Rectal smooth muscle tissue (tissue), 1 donor: ENCODE data around the gene MTERF1.

ENCODE experiments used
- H3K27ac ChIP-seq: one replicate; pipeline ENCODE4 v1.7.0; 2013; ENCODE audit warnings: low read depth, low read length, inconsistent platforms
- H3K27me3 ChIP-seq: one replicate; pipeline ENCODE4 v1.7.0; 2013; ENCODE audit warnings: low read length; ENCODE audit not compliant: control insufficient read depth, insufficient read depth
- H3K36me3 ChIP-seq: one replicate; pipeline ENCODE4 v1.7.0; 2013; ENCODE audit warnings: low read length; ENCODE audit not compliant: control insufficient read depth, insufficient read depth
- H3K4me1 ChIP-seq: one replicate; pipeline ENCODE4 v1.7.0; 2013; ENCODE audit warnings: low read length; ENCODE audit not compliant: control insufficient read depth, insufficient read depth
- H3K4me3 ChIP-seq: one replicate; pipeline ENCODE4 v1.7.0; 2013; ENCODE audit warnings: low read length
- H3K9ac ChIP-seq: one replicate; pipeline ENCODE4 v1.7.0; 2013; ENCODE audit warnings: low read length

Gene MTERF1

DNA sequence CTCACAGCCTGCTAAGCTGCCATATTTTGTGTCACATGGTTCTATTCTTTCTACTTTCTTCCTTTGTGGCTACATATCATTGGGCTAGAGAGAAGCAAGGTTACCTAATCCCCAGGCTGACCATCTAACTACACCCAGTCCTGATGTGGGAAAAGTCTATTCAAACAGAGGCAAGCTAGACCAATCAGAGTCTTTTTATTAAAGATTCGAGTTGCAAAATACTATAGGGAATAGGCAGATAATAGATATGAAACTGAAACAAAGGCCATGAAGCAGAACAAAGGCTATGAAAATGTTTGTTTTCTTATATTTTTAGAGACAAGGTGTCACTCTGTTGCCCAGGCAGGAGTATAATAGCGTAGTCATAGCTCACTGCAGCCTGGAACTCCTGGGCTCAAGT lies 36.7 kb downstream of the MTERF1 start:
- H3K4me3 ChIP-seq, result no peak overlapping the region
- no peak overlapping the region for H3K9ac ChIP-seq
- no peaks in the 10 kb centered on the region for H3K27me3 ChIP-seq
- no peak overlapping the region for H3K27ac ChIP-seq
- H3K36me3 ChIP-seq, result no peaks in the 10 kb centered on the region
- H3K4me1 ChIP-seq, result no peaks in the 10 kb centered on the region

DNA sequence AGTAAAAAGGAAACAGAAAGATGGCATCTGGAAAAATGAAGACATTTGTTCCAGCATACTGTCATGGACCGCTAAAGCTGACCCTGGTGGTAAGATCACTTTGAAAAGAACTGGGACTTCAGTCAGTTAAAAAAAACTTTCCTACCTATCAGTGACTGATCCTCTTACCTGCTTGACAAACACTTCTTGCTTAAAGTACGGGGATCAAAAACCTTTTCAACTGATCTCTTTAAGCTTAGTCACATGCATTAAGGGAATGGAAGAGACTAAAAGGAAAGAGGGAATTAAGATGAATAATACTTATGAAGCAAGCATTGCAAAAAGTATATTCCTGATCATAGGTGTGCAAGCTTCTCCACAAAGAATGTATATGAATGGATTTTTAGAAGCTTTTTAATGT lies 42.1 kb downstream of the MTERF1 start:
- H3K36me3 ChIP-seq, result no peaks in the 10 kb centered on the region
- H3K9ac ChIP-seq, result no peak overlapping the region
- no peaks in the 10 kb centered on the region for H3K4me1 ChIP-seq
- H3K27ac ChIP-seq, result no peak overlapping the region
- no peaks in the 10 kb centered on the region for H3K27me3 ChIP-seq
- no peak overlapping the region for H3K4me3 ChIP-seq

DNA sequence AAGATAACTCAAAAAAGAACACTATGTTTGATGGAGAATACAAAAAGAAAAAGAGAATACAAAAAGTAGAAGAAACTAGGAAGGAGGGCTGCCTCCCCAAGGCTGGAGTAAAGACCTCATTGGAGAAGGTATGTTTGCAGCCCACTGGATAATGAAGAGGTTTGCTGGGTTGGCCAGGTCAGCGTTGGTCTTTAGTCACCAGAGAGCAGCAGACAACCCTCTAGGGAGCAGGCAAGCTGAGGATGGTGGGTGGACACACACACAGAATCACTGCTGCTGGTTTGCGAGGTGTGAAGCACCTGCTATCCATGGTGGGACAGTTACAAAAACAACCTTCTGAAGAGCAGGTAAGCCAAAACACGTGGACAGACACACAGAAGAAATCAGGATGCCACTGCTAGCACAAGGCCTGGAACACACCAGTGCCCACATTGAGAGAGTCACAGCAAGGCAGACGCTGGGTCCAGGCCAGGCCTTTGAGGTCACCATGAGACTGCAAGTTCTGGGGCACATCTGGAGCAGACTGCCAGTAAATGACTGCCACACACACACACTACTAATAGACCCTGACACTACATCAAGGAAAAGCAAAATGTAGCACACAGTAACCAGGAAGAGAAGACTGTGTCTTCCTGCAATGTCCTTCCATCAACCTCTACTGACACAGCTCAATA lies 43.0 kb downstream of the MTERF1 start:
- Histone ChIP-seq H3K36me3 (no peaks in the 10 kb centered on the region), H3K9ac (no peak overlapping the region), H3K27ac (no peak overlapping the region), H3K27me3 (no peaks in the 10 kb centered on the region), H3K4me3 (no peak overlapping the region), H3K4me1 (no peaks in the 10 kb centered on the region)

DNA sequence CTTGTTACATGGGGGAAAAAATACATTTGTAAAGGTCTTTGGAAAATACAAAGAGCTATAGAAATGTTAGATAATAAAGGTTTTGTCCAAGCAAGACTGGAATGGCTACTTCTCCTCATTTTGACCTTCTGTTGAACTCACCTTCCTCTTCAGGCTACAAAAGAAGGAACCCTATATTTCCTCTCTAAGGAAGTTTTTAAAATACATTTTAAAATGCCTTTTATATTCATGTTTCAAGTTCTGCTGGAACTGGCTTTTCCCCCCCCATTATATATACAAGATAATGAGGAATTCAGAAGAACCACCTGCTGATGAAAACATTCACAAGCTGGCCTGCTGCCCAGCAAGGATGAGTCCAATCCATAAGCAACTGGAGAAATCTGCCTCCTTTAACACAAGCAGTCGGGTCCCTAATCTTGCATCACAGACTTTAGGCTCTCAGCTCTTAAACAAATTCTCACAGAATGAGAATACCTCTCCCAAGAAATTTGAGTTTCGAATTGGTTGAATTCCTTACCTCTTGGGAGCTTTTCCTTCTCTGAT lies 44.6 kb downstream of the MTERF1 start:
- Histone ChIP-seq H3K27ac (no peak overlapping the region), H3K4me1 (no peaks in the 10 kb centered on the region), H3K27me3 (no peaks in the 10 kb centered on the region), H3K4me3 (no peak overlapping the region), H3K36me3 (no peaks in the 10 kb centered on the region), H3K9ac (no peak overlapping the region)

DNA sequence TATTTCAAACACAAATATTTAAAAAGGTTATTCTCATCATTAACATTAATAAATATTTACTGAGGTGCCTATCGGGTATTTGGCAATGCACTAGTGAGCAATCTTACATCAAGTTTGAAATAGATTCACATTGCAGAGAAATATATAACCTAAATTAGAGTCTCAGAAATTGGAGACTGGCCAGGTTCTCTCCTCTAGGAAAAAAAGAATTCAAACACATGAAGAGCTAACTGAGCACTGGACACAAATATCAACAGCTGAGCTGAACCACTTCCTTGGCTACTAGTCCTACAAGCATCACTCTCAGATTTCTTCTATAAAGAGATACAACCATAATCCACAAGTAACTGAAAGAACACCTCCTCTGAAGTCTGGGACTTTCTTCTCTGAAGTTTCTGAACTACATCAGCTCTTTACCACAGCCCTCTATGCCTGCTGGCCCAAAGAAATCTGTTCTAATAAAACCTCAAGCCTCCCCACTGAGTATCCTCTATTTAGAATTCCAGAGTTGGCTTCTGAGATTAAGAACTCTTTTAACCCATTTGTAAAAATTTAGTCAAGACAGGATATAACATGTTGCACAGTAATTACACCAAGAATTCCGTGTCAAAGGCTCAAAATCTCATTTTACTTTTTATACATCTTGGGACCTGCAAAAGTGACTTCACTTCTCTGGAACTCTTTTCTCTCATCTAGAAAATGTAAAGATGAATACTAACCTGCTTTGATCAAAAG lies 45.2 kb downstream of the MTERF1 start:
- Histone ChIP-seq H3K4me3 (no peak overlapping the region), H3K9ac (no peak overlapping the region), H3K27ac (no peak overlapping the region), H3K27me3 (no peaks in the 10 kb centered on the region), H3K4me1 (no peaks in the 10 kb centered on the region), H3K36me3 (no peaks in the 10 kb centered on the region)

DNA sequence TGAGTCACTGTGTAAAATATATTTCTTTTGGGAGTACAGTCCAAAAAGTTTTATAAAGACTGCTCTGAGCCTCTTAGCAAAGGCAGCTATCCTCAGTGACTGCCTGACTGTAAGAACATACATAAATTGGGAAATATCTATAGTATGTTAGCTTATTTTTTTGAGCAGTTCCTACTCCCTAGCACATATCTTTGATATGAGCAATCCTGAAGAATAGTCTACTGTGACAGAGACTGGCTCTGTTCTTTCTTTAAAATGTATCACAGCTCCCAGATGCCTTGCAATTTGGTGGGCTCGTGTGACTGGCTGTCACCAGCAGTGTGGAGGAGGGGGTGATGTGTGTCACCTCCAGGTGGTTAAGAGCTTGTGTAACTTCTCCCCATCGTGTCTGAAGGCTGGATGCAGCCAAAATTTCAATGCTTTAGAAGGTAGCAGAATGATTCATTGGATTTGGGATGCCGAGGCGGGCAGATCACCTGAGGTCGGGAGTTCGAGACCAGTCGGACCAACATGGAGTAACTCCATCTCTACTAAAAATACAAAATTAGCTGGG lies 47.9 kb downstream of the MTERF1 start:
- no peak overlapping the region for H3K4me3 ChIP-seq
- H3K27ac ChIP-seq, result no peak overlapping the region
- H3K4me1 ChIP-seq, result no peaks in the 10 kb centered on the region
- H3K27me3 ChIP-seq, result no peaks in the 10 kb centered on the region
- no peak overlapping the region for H3K9ac ChIP-seq
- H3K36me3 ChIP-seq, result no peaks in the 10 kb centered on the region

DNA sequence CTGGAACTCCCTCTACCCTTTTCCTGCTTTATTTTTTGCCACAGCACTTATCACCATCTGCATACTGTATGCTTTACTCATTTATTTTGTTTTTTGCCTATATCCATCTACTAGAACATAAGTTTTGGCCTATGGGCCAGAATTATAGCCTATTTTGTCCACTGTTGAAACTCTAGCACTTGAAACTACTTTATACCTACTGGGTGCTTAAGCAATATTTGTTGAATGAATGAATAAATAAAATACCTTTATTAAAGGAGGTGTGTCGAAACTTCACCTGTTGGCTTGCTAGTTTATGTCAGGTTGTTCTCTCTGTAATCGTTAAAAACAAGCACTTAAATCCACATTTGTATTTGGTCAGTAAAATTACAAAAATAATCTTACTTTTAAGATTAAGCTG lies 53.3 kb downstream of the MTERF1 start:
- Histone ChIP-seq H3K9ac (no peak overlapping the region), H3K27ac (no peak overlapping the region), H3K27me3 (no peaks in the 10 kb centered on the region), H3K36me3 (no peaks in the 10 kb centered on the region), H3K4me3 (no peak overlapping the region), H3K4me1 (no peaks in the 10 kb centered on the region)

DNA sequence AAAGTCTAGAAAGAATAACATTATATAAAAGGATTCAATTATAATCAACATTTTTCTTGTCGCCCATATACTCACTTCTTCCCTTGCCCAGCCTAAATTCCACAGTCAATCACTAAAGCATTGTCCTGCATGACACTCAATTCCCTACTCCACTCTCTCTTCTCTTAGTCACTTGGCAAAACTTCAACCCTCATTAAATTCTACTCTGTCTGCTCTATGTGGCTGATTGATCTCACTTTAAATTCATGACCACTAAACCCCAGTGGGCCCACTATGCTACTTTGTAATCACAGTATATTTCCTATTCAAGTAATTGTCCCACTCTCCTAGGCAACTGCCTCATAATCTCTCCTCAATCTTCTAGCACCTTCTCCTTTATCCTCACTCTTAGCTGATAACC lies 54.1 kb downstream of the MTERF1 start:
- Histone ChIP-seq H3K27ac (no peak overlapping the region), H3K4me3 (no peak overlapping the region), H3K9ac (no peak overlapping the region), H3K27me3 (no peaks in the 10 kb centered on the region), H3K36me3 (no peaks in the 10 kb centered on the region), H3K4me1 (no peaks in the 10 kb centered on the region)

DNA sequence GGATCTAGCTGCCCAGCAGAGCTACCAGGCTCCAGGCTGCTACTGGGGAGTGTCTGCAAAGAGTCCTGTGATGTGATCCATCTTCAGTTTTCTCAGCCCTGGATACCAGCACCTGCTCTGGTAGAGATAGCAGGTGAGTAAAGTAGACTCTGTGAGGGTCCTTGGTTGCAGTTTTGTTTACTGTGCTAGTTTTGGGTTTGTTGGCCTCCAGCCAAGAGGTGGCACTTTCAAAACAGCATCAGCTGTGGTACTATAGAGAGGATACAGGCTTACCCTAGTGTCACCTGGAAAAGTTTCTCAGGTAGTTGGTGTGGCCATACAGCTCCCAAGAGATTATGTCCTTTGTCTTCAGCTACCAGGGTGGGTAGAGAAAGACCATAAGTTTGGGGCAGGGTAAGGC lies 56.3 kb downstream of the MTERF1 start:
- no peaks in the 10 kb centered on the region for H3K36me3 ChIP-seq
- no peak overlapping the region for H3K4me3 ChIP-seq
- no peaks in the 10 kb centered on the region for H3K27me3 ChIP-seq
- H3K4me1 ChIP-seq, result no peaks in the 10 kb centered on the region
- H3K9ac ChIP-seq, result no peak overlapping the region
- no peak overlapping the region for H3K27ac ChIP-seq
